GM12874 (cell line): ENCODE results near the gene BOD1.

Source experiments
- CTCF ChIP-seq: IDR thresholded peaks from 2 replicates; pipeline ENCODE4 v1.5.1; 2011; ENCODE audit warnings: low read depth, mild to moderate bottlenecking, control low read depth, low read length, moderate library complexity; ENCODE audit not compliant: insufficient read depth

The BOD1 gene

DNA sequence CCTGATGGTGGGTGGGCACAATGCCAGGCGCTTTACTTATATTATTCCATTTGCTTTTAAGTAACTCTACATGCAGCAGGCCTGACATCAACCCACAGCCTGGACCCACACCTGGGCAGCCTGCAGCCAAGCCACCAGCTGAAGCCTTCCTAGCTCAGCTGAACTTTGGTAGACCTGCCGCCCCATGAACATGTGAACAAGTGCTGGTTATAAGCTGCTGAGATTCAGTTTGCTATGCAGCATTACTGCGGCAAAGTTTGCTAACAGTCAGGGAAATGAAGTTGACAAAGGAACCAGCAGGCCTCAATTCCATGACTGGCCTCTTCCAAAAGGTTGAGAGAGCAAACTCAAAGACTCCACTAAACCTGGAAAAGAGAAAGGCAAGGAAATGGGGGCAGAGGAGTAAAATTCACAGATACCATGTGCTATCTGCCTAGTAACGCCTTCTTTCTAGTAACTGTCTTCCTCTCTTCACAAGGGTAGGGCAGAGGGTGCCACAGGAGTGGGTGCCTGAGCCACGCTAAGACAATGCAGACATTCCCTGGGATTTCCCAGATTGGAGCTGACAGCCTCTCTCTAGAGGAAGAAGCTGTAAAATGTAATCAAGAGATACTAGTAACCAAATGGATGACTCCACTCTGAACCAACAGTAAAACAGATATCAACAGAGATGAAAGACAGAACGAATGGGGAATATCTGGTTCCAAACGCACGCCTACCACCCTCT lies 2.9 kb downstream of the BOD1 start:
- TF ChIP-seq CTCF, result no peak

- TF ChIP-seq CTCF, result no peak
Observed at GRCh38 chr5:173612948-173613347, 3.5 kb downstream of the BOD1 start.

GRCh38 chr5:173611706-173612105 lies 4.7 kb downstream of the BOD1 start:
- TF ChIP-seq CTCF, result no peak

- TF ChIP-seq CTCF, result no peak
Observed at GRCh38 chr5:173604141-173604540, 12.3 kb downstream of the BOD1 start.

DNA sequence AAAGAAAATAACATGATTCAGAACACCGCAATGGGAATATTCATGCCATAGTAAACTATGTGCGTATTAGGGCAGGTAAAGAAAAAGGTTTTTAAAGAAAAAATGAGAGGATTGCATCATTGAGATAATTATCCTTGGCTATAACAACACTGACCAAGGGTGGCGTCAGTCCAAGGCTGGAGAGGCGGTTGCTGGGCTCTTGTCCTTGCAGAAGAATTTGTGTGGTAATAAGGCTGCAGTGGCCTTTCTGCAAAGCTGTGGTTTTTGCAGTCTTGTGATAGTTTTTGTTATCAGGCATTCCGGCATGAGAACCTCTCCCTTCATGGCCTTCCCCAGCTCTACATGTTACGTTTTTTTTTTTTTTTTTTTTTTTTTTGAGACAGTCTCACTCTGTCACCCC lies 14.0 kb downstream of the BOD1 start:
- TF ChIP-seq CTCF, result no peak

DNA sequence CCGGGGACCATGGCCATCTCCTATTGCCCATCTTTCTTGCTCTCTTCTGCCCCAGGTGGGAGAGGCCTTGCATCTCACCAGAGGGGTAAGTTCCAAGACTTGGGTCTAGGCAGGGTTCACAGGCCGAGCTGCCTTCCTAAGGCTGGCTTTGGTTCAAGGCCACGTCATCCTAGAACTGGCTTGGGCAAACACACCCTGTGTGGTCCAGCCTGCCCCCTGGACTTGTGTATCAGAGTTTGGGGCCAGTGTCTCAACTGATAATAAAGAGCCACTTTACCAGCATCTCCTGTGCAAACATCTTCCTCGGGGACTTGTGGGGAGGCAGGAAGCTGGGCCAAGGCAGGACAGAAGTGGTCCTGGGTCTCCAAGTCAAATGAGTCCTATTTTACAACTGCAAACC lies 17.8 kb downstream of the BOD1 start:
- TF ChIP-seq CTCF, result no peak

GRCh38 chr5:173597304-173597703 lies 19.1 kb downstream of the BOD1 start:
- no peak for TF ChIP-seq CTCF

- TF ChIP-seq CTCF, result no peak
Observed at GRCh38 chr5:173595841-173596240, 20.6 kb downstream of the BOD1 start.
